Lung (tissue), 12 donors: ENCODE results near the gene PFKL. TPM values are rescaled to one million over a fixed set of nuclear protein-coding genes. Genes with fewer than 3 reads are reported as not detected.

Experiments
- ATAC-seq: fragments of 200-7000 bp; cut with Tn5 transposase; one replicate; pipeline ENCODE4 v1.9.1; 2020; ENCODE audit warnings: moderate number of reproducible peaks; ENCODE audit not compliant: insufficient read depth, low FRiP score
- DNase-seq, 3 donors: peaks; one replicate each; pipeline ENCODE4 v3.0.0-alpha.2; 2013 to 2017
- H3K27ac ChIP-seq, 2 donors: one replicate each; pipeline ENCODE4 v1.5.1; 2013; ENCODE audit warnings: mild to moderate bottlenecking in 2 of 2, moderate library complexity in 2 of 2, control low read depth in 1 of 2, inconsistent platforms in 1 of 2, low read depth in 1 of 2, low read length in 1 of 2
- H3K27me3 ChIP-seq, 3 donors: one replicate each; pipeline ENCODE4 v1.5.1; 2013; ENCODE audit warnings: low read length in 2 of 3; ENCODE audit not compliant: control insufficient read depth in 3 of 3, insufficient read depth in 3 of 3
- H3K36me3 ChIP-seq, 4 donors: one replicate each; pipeline ENCODE4 v1.5.1; 2013; ENCODE audit warnings: low read length in 4 of 4, mild to moderate bottlenecking in 1 of 4, moderate library complexity in 1 of 4; ENCODE audit not compliant: control insufficient read depth in 4 of 4, insufficient read depth in 4 of 4
- H3K4me1 ChIP-seq, 5 donors: one replicate each; pipeline ENCODE4 v1.5.1; 2013; ENCODE audit warnings: low read length in 5 of 5, mild to moderate bottlenecking in 2 of 5, moderate library complexity in 1 of 5; ENCODE audit not compliant: control insufficient read depth in 5 of 5, insufficient read depth in 5 of 5
- H3K4me3 ChIP-seq: one replicate; pipeline ENCODE4 v1.5.1; 2013; ENCODE audit warnings: mild to moderate bottlenecking, control low read depth, moderate library complexity
- H3K9ac ChIP-seq, 2 donors: one replicate each; pipeline ENCODE4 v1.5.1; 2013; ENCODE audit warnings: low read length in 2 of 2, control low read depth in 1 of 2; ENCODE audit not compliant: insufficient read depth in 1 of 2
- H3K9me3 ChIP-seq, 4 donors: one replicate each; pipeline ENCODE4 v1.5.1; 2013; ENCODE audit warnings: low read length in 3 of 4, mild to moderate bottlenecking in 1 of 4, moderate library complexity in 1 of 4; ENCODE audit not compliant: control insufficient read depth in 4 of 4, insufficient read depth in 3 of 4
- CTCF ChIP-seq: IDR thresholded peaks from 2 replicates; pipeline ENCODE4 v1.5.1; 2012; ENCODE audit warnings: mild to moderate bottlenecking; ENCODE audit errors: control extremely low read depth, extremely low read depth
- WGBS, 2 donors: extraction: QIAGEN DNeasy Blood & Tissue Kit; methylation state at CpG; one replicate each; pipeline ENCODE4 v1.1.7; 2013; 5-methylcytosine and 5-hydroxymethylcytosine counted together
- polyA plus RNA-seq, 2 donors: library from polyadenylated mRNA; stranded (reverse); fragments of 200-250 nt; gene quantifications; one replicate each; pipeline ENCODE4 v1.2.1, GENCODE V29; 2013
- total RNA-seq, 2 donors: library from RNA; depleted of rRNA in 1 of 2; stranded (reverse); fragments of >200 nt in 1 of 2; gene quantifications; one replicate each; pipeline ENCODE4 v1.2.1, GENCODE V29; 2014 to 2021
- donor health status: control.
- donor health status: control.
- donor health status: Bipolar disorder and iron deficiency.
- donor health status: healthy.
- donor health status: DM: yes; HTN: yes; CAD: no.

PFKL gene
- total and polyA plus RNA-seq, 4 donors = 63.4 to 129 (median 103) TPM

GRCh38 chr21:44317241-44317782 is 17.5 kb downstream of the PFKL start:
- H3K27me3 ChIP-seq = no peaks in the 10 kb centered on the region
- peaks cover 3 to 86% (median 18%) of the 10 kb centered on the region in 4 donors for H3K36me3 ChIP-seq

GRCh38 chr21:44317871-44318270 is 18.0 kb downstream of the PFKL start:
- no peaks in the 10 kb centered on the region for H3K27me3 ChIP-seq
- H3K36me3 ChIP-seq = peaks cover 3 to 87% (median 16%) of the 10 kb centered on the region in 4 donors
- no peak overlapping the region for H3K27ac ChIP-seq
- peaks cover 0 to 1% (median 0%) of the 10 kb centered on the region in 4 donors for H3K9me3 ChIP-seq
- DNase-seq (no peak), ATAC-seq (no peak)
- WGBS, 2 donors = 95 to 96% methylated on average over 22 of the region's 22 CpGs
- no peak overlapping the region for H3K9ac ChIP-seq
- H3K4me1 ChIP-seq = peaks cover 0 to 8% (median 0%) of the 10 kb centered on the region in 5 donors
- H3K4me3 ChIP-seq = no peak overlapping the region
- no peak for TF ChIP-seq CTCF

More at GRCh38 chr21:44317241-44317782, 17.5 kb downstream of the PFKL start:
- no peak overlapping the region for H3K27ac ChIP-seq
- DNase-seq (no peak), ATAC-seq (no peak)
- H3K4me1 ChIP-seq = peaks cover 0 to 8% (median 0%) of the 10 kb centered on the region in 5 donors
- TF ChIP-seq CTCF = no peak
- 89 to 95% methylated on average over 19 of the region's 19 CpGs for WGBS, 2 donors
- peaks cover 0 to 1% (median 0%) of the 10 kb centered on the region in 4 donors for H3K9me3 ChIP-seq
- H3K4me3 ChIP-seq = no peak overlapping the region
- H3K9ac ChIP-seq = no peak overlapping the region

GRCh38 chr21:44318489-44319285 is 18.8 kb downstream of the PFKL start:
- peaks cover 3 to 85% (median 13%) of the 10 kb centered on the region in 4 donors for H3K36me3 ChIP-seq
- no peak overlapping the region for H3K27ac ChIP-seq
- H3K9me3 ChIP-seq = peaks cover 0 to 1% (median 0%) of the 10 kb centered on the region in 4 donors
- WGBS, 2 donors = 96 to 97% methylated on average over 24 to 25 of the region's 25 CpGs
- DNase-seq (no peak), ATAC-seq (no peak)
- peaks cover 0 to 8% (median 0%) of the 10 kb centered on the region in 5 donors for H3K4me1 ChIP-seq
- H3K27me3 ChIP-seq = no peaks in the 10 kb centered on the region
- TF ChIP-seq CTCF = no peak
- H3K9ac ChIP-seq = no peak overlapping the region
- H3K4me3 ChIP-seq = no peak overlapping the region
